ENCODE measurements around the gene CDHR2. TPM values are rescaled to one million over a fixed set of nuclear protein-coding genes. Genes with fewer than 3 reads are reported as not detected.

CDHR2 gene
- total RNA-seq, 3 donors from 2014 or later (not counting 1 experiment from before 2014, with no cell fraction given): 0.75 to 2.2 (median 1.8) TPM

DNA sequence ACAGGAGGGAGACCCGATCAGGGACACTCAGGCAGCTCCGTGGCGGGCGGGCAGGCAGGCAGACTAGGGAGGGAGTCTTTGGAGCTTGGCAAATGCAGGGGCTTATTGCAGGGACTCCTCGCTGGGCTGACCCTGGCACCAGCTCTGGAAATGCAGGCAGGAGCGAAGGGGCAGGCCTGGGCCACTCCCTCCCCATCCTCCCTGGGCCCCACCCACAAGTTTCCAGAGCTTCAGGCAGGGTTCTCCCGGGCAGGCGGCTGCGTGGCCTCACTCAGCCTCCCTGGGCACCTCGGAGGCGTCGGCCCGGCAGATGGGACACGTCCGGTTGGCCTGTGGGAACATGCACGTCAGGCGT is 20.4 kb upstream of the CDHR2 start:
- no peak for ATAC-seq
- Histone ChIP-seq H3K27me3 (ENCODE audit: control insufficient read depth, insufficient read depth, low read length) (no peaks in the 10 kb centered on the region), H3K36me3 (ENCODE audit: control insufficient read depth, insufficient read depth, low read length) (peaks cover 56% of the 10 kb centered on the region), H3K4me1 (ENCODE audit: control insufficient read depth, insufficient read depth, low read length) (peaks cover 53% of the 10 kb centered on the region), H3K27ac (ENCODE audit: low read length) (no peak overlapping the region), H3K4me3 (ENCODE audit: low read length) (no peak overlapping the region), H3K9me3 (ENCODE audit: control insufficient read depth, insufficient read depth, low read length) (no peaks in the 10 kb centered on the region)
- Mint-ChIP-seq H3K4me3 (no peak overlapping the region), H3K36me3 (no peaks in the 10 kb centered on the region), H3K27ac (peak overlapping the region in 1 of 2 donors; percentile 57), H3K4me1 (peaks cover 19 to 40% of the 10 kb centered on the region in 2 donors), H3K27me3 (ENCODE audit: low read depth in 2 of 2) (no peaks in the 10 kb centered on the region), H3K9me3 (no peaks in the 10 kb centered on the region)
- DNase-seq: no peak
- WGBS (ENCODE audit: insufficient coverage): 93% methylated on average over 17 of the region's 17 CpGs
- TF ChIP-seq, protein P1, sequence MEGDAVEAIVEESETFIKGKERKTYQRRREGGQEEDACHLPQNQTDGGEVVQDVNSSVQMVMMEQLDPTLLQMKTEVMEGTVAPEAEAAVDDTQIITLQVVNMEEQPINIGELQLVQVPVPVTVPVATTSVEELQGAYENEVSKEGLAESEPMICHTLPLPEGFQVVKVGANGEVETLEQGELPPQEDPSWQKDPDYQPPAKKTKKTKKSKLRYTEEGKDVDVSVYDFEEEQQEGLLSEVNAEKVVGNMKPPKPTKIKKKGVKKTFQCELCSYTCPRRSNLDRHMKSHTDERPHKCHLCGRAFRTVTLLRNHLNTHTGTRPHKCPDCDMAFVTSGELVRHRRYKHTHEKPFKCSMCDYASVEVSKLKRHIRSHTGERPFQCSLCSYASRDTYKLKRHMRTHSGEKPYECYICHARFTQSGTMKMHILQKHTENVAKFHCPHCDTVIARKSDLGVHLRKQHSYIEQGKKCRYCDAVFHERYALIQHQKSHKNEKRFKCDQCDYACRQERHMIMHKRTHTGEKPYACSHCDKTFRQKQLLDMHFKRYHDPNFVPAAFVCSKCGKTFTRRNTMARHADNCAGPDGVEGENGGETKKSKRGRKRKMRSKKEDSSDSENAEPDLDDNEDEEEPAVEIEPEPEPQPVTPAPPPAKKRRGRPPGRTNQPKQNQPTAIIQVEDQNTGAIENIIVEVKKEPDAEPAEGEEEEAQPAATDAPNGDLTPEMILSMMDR (IDR thresholded peaks at IDR 0.05): no peak
- intact Hi-C loops (cut with micrococcal nuclease): no loop called here

DNA sequence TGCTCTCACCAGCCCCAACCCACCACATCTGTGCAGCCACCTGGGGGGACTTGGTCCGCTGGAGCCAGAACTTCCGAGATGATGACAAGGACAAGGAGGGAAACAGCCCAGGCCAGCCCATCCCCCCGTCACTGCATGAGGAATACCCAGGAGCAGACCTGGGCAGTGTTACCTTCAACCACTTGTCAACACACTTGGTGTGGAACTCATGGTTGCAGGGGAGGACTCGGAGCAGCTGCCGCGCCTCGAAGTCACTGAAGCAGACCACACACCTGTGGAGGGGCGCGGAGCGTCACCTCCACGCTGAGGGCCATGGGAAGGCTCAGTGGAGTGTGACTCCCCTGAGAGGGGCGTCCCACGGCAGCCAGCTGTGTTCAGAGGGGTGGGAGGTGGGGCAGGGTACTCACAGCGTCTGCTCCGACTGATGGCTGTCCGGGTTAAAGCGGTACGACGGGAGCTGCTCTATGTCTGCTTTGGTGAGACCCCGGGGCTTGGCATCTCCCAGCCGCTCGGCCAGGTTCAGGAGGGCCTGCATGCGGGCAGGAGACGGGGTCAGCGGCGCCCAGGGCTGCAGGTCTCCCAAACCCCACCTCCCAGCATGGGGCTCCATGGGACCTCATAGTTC is 19.9 kb upstream of the CDHR2 start:
- H3K4me3 ChIP-seq (ENCODE audit: low read length): no peak overlapping the region
- peak overlapping the region; percentile 43 for H3K27ac ChIP-seq (ENCODE audit: low read length)
- H3K9me3 Mint-ChIP-seq: no peaks in the 10 kb centered on the region
- H3K27me3 ChIP-seq (ENCODE audit: control insufficient read depth, insufficient read depth, low read length): no peaks in the 10 kb centered on the region
- peak overlapping the region; percentile 88 for H3K4me3 Mint-ChIP-seq
- H3K27ac Mint-ChIP-seq: peak overlapping the region; percentile 81 to 90
- H3K9me3 ChIP-seq (ENCODE audit: control insufficient read depth, insufficient read depth, low read length): no peaks in the 10 kb centered on the region
- H3K4me1 ChIP-seq (ENCODE audit: control insufficient read depth, insufficient read depth, low read length): peaks cover 58% of the 10 kb centered on the region
- peaks cover 56% of the 10 kb centered on the region for H3K36me3 ChIP-seq (ENCODE audit: control insufficient read depth, insufficient read depth, low read length)
- DNase-seq: no peak
- no peak for ATAC-seq
- WGBS (ENCODE audit: insufficient coverage): 80% methylated on average over 26 of the region's 26 CpGs
- TF ChIP-seq, protein P1 (IDR thresholded peaks at IDR 0.05): no peak
- H3K4me1 Mint-ChIP-seq: peaks cover 24 to 45% of the 10 kb centered on the region in 2 donors
- no peaks in the 10 kb centered on the region for H3K36me3 Mint-ChIP-seq
- no peaks in the 10 kb centered on the region for H3K27me3 Mint-ChIP-seq (ENCODE audit: low read depth in 2 of 2)
- intact Hi-C loops (cut with micrococcal nuclease): no loop called here

DNA sequence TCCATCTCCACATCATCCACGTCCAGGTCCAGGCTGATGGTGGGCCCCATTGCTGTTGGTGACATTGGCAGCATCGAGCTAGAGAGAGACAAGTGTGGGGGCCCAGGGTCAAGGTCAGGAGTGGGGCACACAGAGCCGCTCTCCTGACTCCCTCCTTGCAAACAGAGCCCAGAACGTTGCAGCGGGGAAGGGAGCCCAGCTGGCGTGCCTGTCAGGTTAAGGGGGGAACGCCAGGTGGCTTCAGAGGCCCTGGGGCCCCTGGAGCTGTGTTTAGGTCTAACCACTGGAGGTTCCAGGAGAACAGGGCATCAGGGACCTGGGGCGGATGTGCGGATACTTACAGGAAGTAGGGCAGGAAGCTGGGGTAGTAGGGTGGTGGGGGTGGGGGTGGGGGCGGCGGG is 19.4 kb upstream of the CDHR2 start:
- H3K9me3 ChIP-seq (ENCODE audit: control insufficient read depth, insufficient read depth, low read length): no peaks in the 10 kb centered on the region
- peak overlapping the region; percentile 43 for H3K27ac ChIP-seq (ENCODE audit: low read length)
- Mint-ChIP-seq H3K27ac (peak overlapping the region; percentile 81 to 90), H3K27me3 (ENCODE audit: low read depth in 2 of 2) (no peaks in the 10 kb centered on the region), H3K9me3 (no peaks in the 10 kb centered on the region), H3K4me1 (peaks cover 29 to 50% of the 10 kb centered on the region in 2 donors), H3K4me3 (peak overlapping the region; percentile 88), H3K36me3 (no peaks in the 10 kb centered on the region)
- ATAC-seq: peak; percentile 34 to 60 (median 57)
- intact Hi-C loops (cut with micrococcal nuclease): no loop called here
- 2% methylated on average over 8 of the region's 11 CpGs for WGBS (ENCODE audit: insufficient coverage)
- peaks cover 63% of the 10 kb centered on the region for H3K4me1 ChIP-seq (ENCODE audit: control insufficient read depth, insufficient read depth, low read length)
- H3K36me3 ChIP-seq (ENCODE audit: control insufficient read depth, insufficient read depth, low read length): peaks cover 56% of the 10 kb centered on the region
- TF ChIP-seq, protein P1 (IDR thresholded peaks at IDR 0.05): no peak
- peak in 1 of 2 donors; percentile 87 for DNase-seq
- H3K27me3 ChIP-seq (ENCODE audit: control insufficient read depth, insufficient read depth, low read length): no peaks in the 10 kb centered on the region
- no peak overlapping the region for H3K4me3 ChIP-seq (ENCODE audit: low read length)
